BLaER1 (cell line): Measurements from ENCODE around the gene ZNF30.
A peak's percentile ranks its signal among the peaks of the same experiment; 100 is the strongest.
"Not testable (repeated sequence)": the region's sequence is repeated elsewhere in the genome, so short reads cannot be mapped to it uniquely, and the experiment has no call there.

ENCODE experiments used
- H3K27ac ChIP-seq: shearing (Covaris generic); formaldehyde crosslinking; 2 replicates; pipeline ENCODE4 v1.8.1; 2022
- H3K27me3 ChIP-seq: shearing (Covaris generic); formaldehyde crosslinking; 2 replicates; pipeline ENCODE4 v1.8.1; 2022
- H3K36me3 ChIP-seq: shearing (Covaris generic); formaldehyde crosslinking; 2 replicates; pipeline ENCODE4 v1.8.1; 2022
- H3K4me1 ChIP-seq: shearing (Covaris generic); formaldehyde crosslinking; 2 replicates; pipeline ENCODE4 v1.8.1; 2022
- H3K4me2 ChIP-seq: shearing (Covaris generic); formaldehyde crosslinking; 2 replicates; pipeline ENCODE4 v1.8.1; 2022
- H3K4me3 ChIP-seq: shearing (Covaris generic); formaldehyde crosslinking; 2 replicates; pipeline ENCODE4 v1.8.1; 2022
- H3K9ac ChIP-seq: shearing (Covaris generic); formaldehyde crosslinking; 2 replicates; pipeline ENCODE4 v1.8.1; 2022
- H3K9me3 ChIP-seq: shearing (Covaris generic); formaldehyde crosslinking; 2 replicates; pipeline ENCODE4 v1.8.1; 2022
- H4K20me1 ChIP-seq: shearing (Covaris generic); formaldehyde crosslinking; 2 replicates; pipeline ENCODE4 v1.8.1; 2022
- Cebpa-rat ChIP-seq: shearing (Covaris generic); IDR thresholded peaks from 2 replicates; pipeline ENCODE4 v1.8.1; 2022

ZNF30 gene

DNA sequence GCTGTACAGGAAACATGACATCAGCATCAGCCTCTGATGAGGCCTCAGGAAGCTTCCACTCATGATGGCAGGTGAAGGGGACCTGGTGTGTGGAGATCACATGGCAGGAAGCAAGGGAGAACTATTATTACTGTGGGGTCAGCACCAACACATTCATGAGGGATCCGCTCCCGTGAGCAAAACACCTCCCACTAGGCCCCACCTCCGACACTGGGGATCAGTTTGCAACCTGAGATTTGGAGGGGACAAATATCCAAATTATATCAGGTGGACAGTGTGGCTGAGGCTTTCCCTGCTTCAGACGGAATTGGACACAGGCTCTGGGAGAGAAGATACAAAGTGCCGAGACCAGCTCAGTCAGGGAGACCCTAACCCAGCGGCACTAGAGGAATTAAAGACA lies 43.0 kb downstream of the ZNF30 start:
- Histone ChIP-seq H3K27ac (no peak overlapping the region), H3K27me3 (no peaks in the 10 kb centered on the region), H3K4me3 (no peak overlapping the region), H3K36me3 (no peaks in the 10 kb centered on the region), H3K9ac (no peak overlapping the region), H4K20me1 (no peaks in the 10 kb centered on the region), H3K4me2 (no peak overlapping the region), H3K4me1 (peaks cover 15% of the 10 kb centered on the region), H3K9me3 (peaks cover 59% of the 10 kb centered on the region)
- TF ChIP-seq Cebpa-rat: no peak

DNA sequence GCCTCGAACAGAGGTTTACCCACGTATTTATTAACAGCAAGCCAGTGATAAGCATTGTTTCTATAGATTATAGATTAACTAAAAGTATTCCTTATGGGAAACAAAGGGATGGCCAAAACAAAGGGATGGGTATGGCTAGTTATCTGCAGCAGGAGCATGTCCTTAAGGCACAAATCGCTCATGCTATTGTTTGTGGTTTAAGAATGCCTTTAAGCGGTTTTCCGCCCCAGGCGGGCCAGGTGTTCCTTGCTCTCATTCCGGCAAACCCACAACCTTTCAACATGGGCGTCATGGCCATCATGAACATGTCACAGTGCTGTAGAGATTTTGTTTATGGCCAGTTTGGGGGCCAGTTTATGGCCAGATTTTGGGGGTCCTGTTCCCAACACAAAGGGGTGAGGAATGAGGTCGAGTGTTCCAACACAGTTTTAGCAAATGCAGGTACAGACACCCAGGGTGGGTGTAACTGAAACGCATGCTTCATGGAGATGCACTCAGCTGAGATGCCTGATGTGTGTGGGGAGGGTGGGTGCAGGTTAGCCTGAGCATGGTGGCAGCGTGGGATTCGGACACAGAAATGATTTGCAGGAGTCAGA lies 43.6 kb downstream of the ZNF30 start:
- H3K9me3 ChIP-seq: peaks cover 57% of the 10 kb centered on the region

DNA sequence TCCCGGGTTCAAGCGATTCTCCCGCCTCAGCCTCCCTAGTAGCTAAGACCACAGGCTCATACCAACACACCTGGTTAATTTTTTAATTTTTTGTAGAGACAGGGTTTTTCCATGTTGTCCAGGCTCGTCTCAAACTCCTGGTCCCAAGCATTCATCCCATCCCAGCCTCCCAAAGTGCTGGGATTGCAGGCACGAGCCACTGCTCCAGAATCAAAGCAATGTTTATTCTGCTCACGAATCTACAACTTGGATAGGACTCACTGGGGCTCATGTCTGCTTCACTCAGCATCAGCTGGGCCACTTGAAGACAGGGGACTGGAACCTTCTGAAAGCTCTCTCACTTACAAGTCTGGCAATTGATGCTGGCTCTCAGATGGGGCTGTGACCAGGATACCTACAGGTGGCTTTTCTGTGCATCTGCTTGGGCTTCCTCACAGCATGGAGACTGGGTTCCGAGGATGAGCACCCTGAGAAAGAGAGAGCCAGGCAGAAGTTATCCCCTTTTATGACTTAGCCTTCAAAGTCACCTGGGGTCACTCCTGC lies 45.5 kb downstream of the ZNF30 start:
- Histone ChIP-seq H3K4me2 (no peak overlapping the region), H3K9me3 (peaks cover 51% of the 10 kb centered on the region), H4K20me1 (no peaks in the 10 kb centered on the region), H3K4me1 (peaks cover 15% of the 10 kb centered on the region), H3K27me3 (no peaks in the 10 kb centered on the region), H3K36me3 (no peaks in the 10 kb centered on the region), H3K4me3 (no peak overlapping the region), H3K27ac (no peak overlapping the region), H3K9ac (no peak overlapping the region)
- TF ChIP-seq Cebpa-rat: no peak

More for the DNA sequence above, 43.6 kb downstream of the ZNF30 start:
- H3K4me3 ChIP-seq, H4K20me1 ChIP-seq, H3K27me3 ChIP-seq, H3K9ac ChIP-seq, H3K4me2 ChIP-seq, H3K27ac ChIP-seq, H3K36me3 ChIP-seq: not testable (repeated sequence)
- peaks cover 15% of the 10 kb centered on the region for H3K4me1 ChIP-seq

DNA sequence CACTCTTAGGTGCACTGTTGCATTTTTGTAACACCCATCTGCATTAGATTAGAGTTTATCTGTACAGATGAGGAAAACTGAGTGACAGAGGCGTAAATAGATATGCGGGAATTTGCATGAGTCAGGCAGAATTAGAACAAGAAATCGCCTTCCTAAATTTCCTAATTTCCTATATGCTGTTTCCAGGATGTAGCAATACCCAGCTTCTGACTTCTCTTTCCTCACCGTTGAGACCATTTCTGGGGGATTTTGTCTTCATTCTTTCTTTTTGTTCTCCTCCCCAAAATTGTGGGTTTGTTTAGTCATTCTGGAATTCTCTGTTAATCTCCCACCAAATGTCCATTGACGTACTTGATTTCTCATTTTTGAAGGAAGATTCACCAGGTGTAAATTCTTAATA lies 47.9 kb downstream of the ZNF30 start:
- no peak for TF ChIP-seq Cebpa-rat
- Histone ChIP-seq H3K36me3 (no peaks in the 10 kb centered on the region), H3K9me3 (peaks cover 29% of the 10 kb centered on the region), H3K9ac (no peak overlapping the region), H3K4me1 (peaks cover 15% of the 10 kb centered on the region), H3K27me3 (no peaks in the 10 kb centered on the region), H3K27ac (no peak overlapping the region), H4K20me1 (no peaks in the 10 kb centered on the region), H3K4me3 (no peak overlapping the region), H3K4me2 (peak overlapping the region; percentile 67)

DNA sequence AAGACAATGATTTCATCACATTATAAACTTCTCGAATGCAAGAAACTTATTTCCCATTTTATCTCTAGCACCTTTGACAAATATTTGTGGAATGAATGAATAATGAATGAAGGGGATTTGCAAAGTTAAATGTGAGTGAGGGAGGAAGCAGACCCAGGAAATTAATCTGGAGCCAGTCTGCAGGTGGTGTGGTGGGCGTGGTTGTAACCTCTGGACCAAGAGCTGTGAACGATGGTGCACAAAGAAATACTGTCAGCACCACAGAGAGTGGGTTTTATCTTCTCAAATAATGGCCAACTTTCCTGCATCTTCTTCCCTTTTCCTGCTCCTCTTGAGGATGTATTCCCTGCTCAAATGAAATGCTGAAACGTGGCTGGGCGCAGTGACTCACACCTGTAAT lies 48.4 kb downstream of the ZNF30 start:
- Histone ChIP-seq H3K4me3 (no peak overlapping the region), H3K27me3 (no peaks in the 10 kb centered on the region), H4K20me1 (no peaks in the 10 kb centered on the region), H3K4me2 (no peak overlapping the region), H3K27ac (no peak overlapping the region), H3K4me1 (peaks cover 15% of the 10 kb centered on the region), H3K36me3 (no peaks in the 10 kb centered on the region), H3K9ac (no peak overlapping the region), H3K9me3 (peaks cover 25% of the 10 kb centered on the region)
- no peak for TF ChIP-seq Cebpa-rat

DNA sequence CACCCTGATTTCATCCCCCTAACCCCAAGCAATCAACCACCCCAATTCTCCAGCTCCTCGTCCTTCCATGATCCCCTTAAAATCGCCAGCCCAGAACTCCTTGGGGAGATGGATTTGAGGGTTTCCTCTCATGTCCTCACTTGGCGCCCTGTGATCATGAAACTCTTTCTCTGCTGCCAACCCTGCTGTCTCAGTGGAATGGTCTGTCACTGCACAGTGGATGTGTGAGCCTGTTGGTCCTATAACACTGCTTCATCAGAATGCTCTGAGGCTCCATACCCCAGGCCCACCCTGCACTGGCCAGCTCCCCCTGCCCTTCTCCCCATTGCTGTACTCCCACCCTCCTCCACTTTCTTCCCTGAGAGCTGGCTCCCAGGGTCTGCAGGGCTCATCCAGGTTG lies 49.9 kb downstream of the ZNF30 start:
- no peak overlapping the region for H3K4me3 ChIP-seq
- no peak overlapping the region for H3K9ac ChIP-seq
- no peak for TF ChIP-seq Cebpa-rat
- H3K4me2 ChIP-seq: no peak overlapping the region
- peaks cover 15% of the 10 kb centered on the region for H3K4me1 ChIP-seq
- H4K20me1 ChIP-seq: no peaks in the 10 kb centered on the region
- H3K9me3 ChIP-seq: peaks cover 14% of the 10 kb centered on the region
- H3K36me3 ChIP-seq: no peaks in the 10 kb centered on the region
- H3K27ac ChIP-seq: no peak overlapping the region
- H3K27me3 ChIP-seq: no peaks in the 10 kb centered on the region

DNA sequence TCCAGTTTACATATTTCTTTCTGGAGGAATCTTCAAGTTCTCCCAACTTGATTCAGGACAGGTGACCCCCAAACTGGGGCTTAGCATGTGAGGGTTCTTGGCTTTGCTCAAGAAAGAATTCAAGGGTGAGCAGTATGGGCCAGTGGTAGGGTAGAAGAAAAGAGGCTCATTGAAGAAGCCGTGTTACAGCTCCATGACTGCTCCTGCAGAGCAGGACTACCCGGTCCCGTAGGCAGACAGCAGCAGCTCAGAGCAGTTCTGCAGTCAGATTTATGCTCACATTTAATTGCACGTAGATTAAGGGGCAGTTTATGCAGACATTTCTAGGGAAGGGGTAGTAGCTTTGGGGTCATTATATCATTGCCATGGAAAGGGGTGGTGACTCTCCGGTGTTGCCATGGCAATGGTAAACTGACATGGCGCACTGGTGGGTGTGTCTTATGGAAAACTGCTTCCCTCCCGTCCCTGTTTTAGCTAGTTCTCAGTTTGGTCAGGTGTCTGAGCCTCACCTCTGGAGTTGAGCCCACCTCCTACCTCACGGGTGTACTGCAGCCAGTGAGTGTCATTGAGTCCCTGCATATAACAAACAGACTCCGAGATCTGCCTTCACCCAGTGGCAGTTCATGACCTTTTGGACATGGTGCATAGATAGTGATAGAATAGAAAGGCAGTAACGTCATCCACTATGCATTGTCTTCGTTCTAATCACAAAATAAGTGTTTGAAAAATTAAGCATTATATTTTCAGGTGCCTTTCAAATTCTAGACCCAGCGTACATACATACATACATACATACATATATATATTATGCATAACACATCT lies 53.3 kb downstream of the ZNF30 start:
- H3K4me2 ChIP-seq: no peak overlapping the region
- no peak overlapping the region for H3K4me3 ChIP-seq
- H3K4me1 ChIP-seq: no peaks in the 10 kb centered on the region
- no peaks in the 10 kb centered on the region for H3K36me3 ChIP-seq
- H3K9ac ChIP-seq: no peak overlapping the region
- TF ChIP-seq Cebpa-rat: no peak
- peaks cover 14% of the 10 kb centered on the region for H3K9me3 ChIP-seq
- H3K27me3 ChIP-seq: no peaks in the 10 kb centered on the region
- no peaks in the 10 kb centered on the region for H4K20me1 ChIP-seq
- no peak overlapping the region for H3K27ac ChIP-seq

DNA sequence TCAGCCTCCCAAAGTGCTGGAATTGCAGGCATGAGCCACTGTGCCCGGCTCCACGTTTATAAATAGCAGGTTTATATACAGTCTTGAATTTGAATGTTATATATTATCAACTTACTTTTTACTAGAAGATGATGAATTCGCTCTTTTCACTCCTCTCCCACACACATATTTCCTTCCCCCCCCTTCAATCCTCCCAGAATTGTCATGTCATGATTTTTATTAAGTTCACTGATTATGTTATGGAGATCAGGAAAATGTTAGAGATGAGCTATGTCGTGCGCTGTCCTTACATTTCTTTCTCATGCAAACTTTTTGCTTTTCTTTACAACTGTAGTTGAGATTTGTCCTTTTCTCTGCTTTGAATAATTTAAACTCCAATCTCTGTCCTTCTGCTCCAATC lies 55.6 kb downstream of the ZNF30 start:
- TF ChIP-seq Cebpa-rat: no peak
- Histone ChIP-seq H3K4me2 (no peak overlapping the region), H3K9ac (no peak overlapping the region), H3K27me3 (no peaks in the 10 kb centered on the region), H4K20me1 (no peaks in the 10 kb centered on the region), H3K4me1 (peaks cover 10% of the 10 kb centered on the region), H3K9me3 (peaks cover 1% of the 10 kb centered on the region; the same call in 1 of the 2 replicates), H3K27ac (no peak overlapping the region), H3K4me3 (no peak overlapping the region), H3K36me3 (no peaks in the 10 kb centered on the region)

DNA sequence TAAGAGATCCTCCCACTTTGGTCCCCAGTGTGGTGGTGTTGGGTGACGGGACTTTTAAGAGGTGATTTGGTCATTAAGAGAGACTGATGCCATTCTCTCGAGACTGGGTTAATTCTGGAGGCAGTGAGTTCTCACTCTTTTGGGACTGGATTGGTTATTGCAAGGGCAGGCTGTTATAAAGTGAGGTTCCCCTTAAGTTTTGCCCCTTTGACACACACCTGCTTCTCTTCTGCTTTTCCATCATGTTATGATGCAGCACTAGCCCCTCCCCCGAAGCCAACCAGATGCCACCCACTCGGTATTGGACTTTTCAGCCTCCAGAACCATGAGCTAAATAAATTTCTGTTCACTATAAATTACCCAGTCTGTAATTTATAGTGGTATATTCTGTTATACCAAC lies 57.1 kb downstream of the ZNF30 start:
- no peaks in the 10 kb centered on the region for H3K27me3 ChIP-seq
- peaks cover 10% of the 10 kb centered on the region for H3K4me1 ChIP-seq
- no peak overlapping the region for H3K27ac ChIP-seq
- H3K36me3 ChIP-seq: no peaks in the 10 kb centered on the region
- no peak for TF ChIP-seq Cebpa-rat
- H3K4me2 ChIP-seq: no peak overlapping the region
- no peaks in the 10 kb centered on the region for H4K20me1 ChIP-seq
- H3K9ac ChIP-seq: no peak overlapping the region
- H3K4me3 ChIP-seq: no peak overlapping the region
- no peaks in the 10 kb centered on the region for H3K9me3 ChIP-seq

DNA sequence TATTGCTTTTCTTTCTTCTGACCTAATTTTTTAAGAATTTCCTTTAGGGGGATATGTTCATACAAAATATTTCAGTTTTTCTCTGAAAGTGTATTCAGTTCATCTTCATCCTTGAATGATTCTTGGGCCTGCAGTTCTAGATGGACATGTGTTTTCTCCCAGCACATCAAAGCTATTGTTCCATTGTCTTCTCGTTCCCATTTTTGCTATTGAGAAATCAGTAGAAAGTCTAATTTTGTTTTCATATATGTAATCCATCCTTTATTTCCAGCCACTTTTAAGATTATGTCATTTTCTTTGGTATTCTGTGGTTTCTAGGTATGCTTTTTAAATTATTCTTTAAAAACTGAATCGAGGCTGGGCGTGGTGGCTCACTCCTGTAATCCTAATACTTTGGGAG lies 57.6 kb downstream of the ZNF30 start:
- Histone ChIP-seq H3K27ac (no peak overlapping the region), H3K27me3 (no peaks in the 10 kb centered on the region), H4K20me1 (no peaks in the 10 kb centered on the region), H3K9ac (no peak overlapping the region), H3K4me2 (no peak overlapping the region), H3K36me3 (no peaks in the 10 kb centered on the region), H3K9me3 (no peaks in the 10 kb centered on the region), H3K4me3 (no peak overlapping the region), H3K4me1 (peaks cover 13% of the 10 kb centered on the region)
- no peak for TF ChIP-seq Cebpa-rat
